ENCODE data around the gene HOXB8. TPM values are rescaled to one million over a fixed set of nuclear protein-coding genes. Genes with fewer than 3 reads are reported as not detected.

The HOXB8 gene
- total RNA-seq, 1 donor from 2014 or later: not detected

- Histone ChIP-seq H3K36me3 (ENCODE audit: insufficient read depth, low read length) (no peaks in the 10 kb centered on the region), H3K9me3 (ENCODE audit: insufficient read depth, low read depth, low read length) (no peaks in the 10 kb centered on the region), H3K79me2 (ENCODE audit: insufficient read depth, low read length) (peaks cover 81% of the 10 kb centered on the region), H2AFZ (ENCODE audit: low read depth, low read length) (no peak overlapping the region), H4K20me1 (ENCODE audit: insufficient read depth, low read length) (no peaks in the 10 kb centered on the region), H3K27me3 (ENCODE audit: insufficient read depth, low read length) (peaks cover 91% of the 10 kb centered on the region), H3K9ac (ENCODE audit: low read length) (peak overlapping the region; percentile 82), H3K4me2 (ENCODE audit: low read length) (peak overlapping the region; percentile 80), H3K4me1 (ENCODE audit: insufficient read depth, low read length) (peaks cover 31% of the 10 kb centered on the region), H3K27ac (ENCODE audit: low read depth, low read length) (peak overlapping the region; percentile 77), H3K4me3 (ENCODE audit: insufficient read depth, low read depth, low read length) (peak overlapping the region; percentile 34)
- DNase-seq (ENCODE audit: low read depth) (no peak), FAIRE-seq (no peak)
- no peak overlapping the region for H3K27ac Mint-ChIP-seq (ENCODE audit: unreplicated experiment)
- peaks cover 3% of the 10 kb centered on the region for H3K36me3 Mint-ChIP-seq (ENCODE audit: low read depth, unreplicated experiment)
- no peak overlapping the region for H3K4me3 Mint-ChIP-seq (ENCODE audit: unreplicated experiment)
- peaks cover 19% of the 10 kb centered on the region for H3K9me3 Mint-ChIP-seq (ENCODE audit: unreplicated experiment)
- H3K4me1 Mint-ChIP-seq (ENCODE audit: low read depth, unreplicated experiment): no peaks in the 10 kb centered on the region
- peaks cover 38% of the 10 kb centered on the region for H3K27me3 Mint-ChIP-seq (ENCODE audit: low read depth, unreplicated experiment)
- TF ChIP-seq CTCF (IDR thresholded peaks at IDR 0.05; ENCODE audit: insufficient read depth, low read depth, low read length) (no peak), EZH2 (IDR thresholded peaks at IDR 0.05; ENCODE audit: insufficient read depth, low read length) (no peak)
These were observed 40.5 kb downstream of the HOXB8 start for GRCh38 chr17:48574505-48575065.

DNA sequence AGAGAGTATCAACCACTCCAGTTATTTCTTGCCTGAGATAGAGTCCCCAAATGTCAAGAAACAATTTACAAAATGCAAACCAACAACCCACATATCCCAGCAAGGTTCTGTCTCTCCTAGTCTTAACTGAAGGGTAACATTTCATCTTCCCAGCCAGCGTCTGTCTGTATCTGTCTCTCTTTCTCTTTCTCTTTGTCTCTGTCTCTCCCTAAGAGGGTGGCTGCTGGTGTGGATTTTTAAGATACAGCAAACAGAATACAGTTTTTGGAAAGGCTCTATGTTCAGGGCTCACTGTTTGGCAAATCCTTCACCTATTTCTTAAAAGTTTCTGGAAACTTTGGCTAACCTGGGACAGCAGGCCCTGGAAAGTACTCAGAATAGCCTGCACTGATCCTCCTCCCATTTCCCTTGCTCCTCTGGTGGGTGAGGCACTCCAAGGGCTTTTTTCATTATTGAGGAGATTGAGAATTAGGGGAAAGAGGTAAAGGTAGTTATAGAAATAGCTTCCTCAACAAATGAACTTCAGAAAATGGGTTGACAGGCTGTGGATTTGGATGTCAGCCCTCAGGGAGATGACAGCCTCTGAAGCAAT, 43.2 kb downstream of the HOXB8 start:
- Mint-ChIP-seq H3K4me3 (ENCODE audit: unreplicated experiment) (no peak overlapping the region), H3K4me1 (ENCODE audit: low read depth, unreplicated experiment) (no peaks in the 10 kb centered on the region)

More for the DNA sequence above, 43.2 kb downstream of the HOXB8 start:
- Mint-ChIP-seq H3K27me3 (ENCODE audit: low read depth, unreplicated experiment) (peaks cover 16% of the 10 kb centered on the region), H3K27ac (ENCODE audit: unreplicated experiment) (no peak overlapping the region), H3K9me3 (ENCODE audit: unreplicated experiment) (peaks cover 13% of the 10 kb centered on the region), H3K36me3 (ENCODE audit: low read depth, unreplicated experiment) (no peaks in the 10 kb centered on the region)
- TF ChIP-seq EZH2 (IDR thresholded peaks at IDR 0.05; ENCODE audit: insufficient read depth, low read length) (no peak), CTCF (IDR thresholded peaks at IDR 0.05; ENCODE audit: insufficient read depth, low read depth, low read length) (no peak)
- Histone ChIP-seq H3K9me3 (ENCODE audit: insufficient read depth, low read depth, low read length) (no peaks in the 10 kb centered on the region), H3K4me3 (ENCODE audit: insufficient read depth, low read depth, low read length) (peak overlapping the region; percentile 11), H3K36me3 (ENCODE audit: insufficient read depth, low read length) (no peaks in the 10 kb centered on the region), H4K20me1 (ENCODE audit: insufficient read depth, low read length) (no peaks in the 10 kb centered on the region), H2AFZ (ENCODE audit: low read depth, low read length) (no peak overlapping the region), H3K27ac (ENCODE audit: low read depth, low read length) (peak overlapping the region; percentile 77), H3K4me1 (ENCODE audit: insufficient read depth, low read length) (peaks cover 34% of the 10 kb centered on the region), H3K4me2 (ENCODE audit: low read length) (peak overlapping the region; percentile 80), H3K27me3 (ENCODE audit: insufficient read depth, low read length) (peaks cover 94% of the 10 kb centered on the region), H3K79me2 (ENCODE audit: insufficient read depth, low read length) (peaks cover 84% of the 10 kb centered on the region), H3K9ac (ENCODE audit: low read length) (peak overlapping the region; percentile 82)
- DNase-seq (ENCODE audit: low read depth) (no peak), FAIRE-seq (no peak)

All from astrocyte (in vitro differentiated cells and primary cell).